Caki2 (cell line): Measurements from ENCODE around the gene PLK2. TPM values are rescaled to one million over a fixed set of nuclear protein-coding genes. Genes with fewer than 3 reads are reported as not detected.

Experiments
- DNase-seq: peaks from one replicate; pipeline ENCODE4 v3.0.0-alpha.2; 2015; ENCODE audit warnings: low read depth
- in situ Hi-C: cut with HindIII; loops from 2 replicates; pipeline ENCODE4 v1.10.0; 2016; ENCODE audit warnings: low sequenced_read_pairs, low pct_unique_long_range_greater_than_20kb, mixed read lengths
- total RNA-seq: library from RNA; depleted of rRNA; stranded (reverse); fragments of >200 nt; shearing (Covaris generic); gene quantifications from 2 replicates; pipeline ENCODE4 v1.2.3, GENCODE V29; 2014; ENCODE audit warnings: low replicate concordance; rRNA removed

Gene PLK2
- total RNA-seq, 1 experiment from 2014 or later = 701 TPM

DNA sequence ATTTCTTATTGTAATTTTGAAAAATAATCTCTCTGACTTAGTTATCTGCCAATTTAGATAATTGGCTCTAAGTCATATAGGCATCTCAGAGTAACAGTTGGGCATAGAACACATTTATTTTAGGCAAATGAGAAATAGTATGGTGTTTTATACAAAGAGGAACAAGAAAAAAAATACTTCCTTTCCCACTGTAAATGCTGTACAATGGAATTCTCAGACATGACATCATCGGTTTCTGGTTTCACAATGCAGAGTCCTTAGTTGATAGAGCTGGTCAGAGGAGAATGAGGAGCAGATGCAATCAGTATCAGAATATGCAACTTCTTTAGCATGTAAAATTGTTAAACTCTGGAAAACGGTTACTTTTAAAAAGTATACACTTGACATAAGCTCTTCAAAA lies 49.4 kb downstream of the PLK2 start:
- DNase-seq = peak; percentile 59
- in situ Hi-C loops = no loop called here

DNA sequence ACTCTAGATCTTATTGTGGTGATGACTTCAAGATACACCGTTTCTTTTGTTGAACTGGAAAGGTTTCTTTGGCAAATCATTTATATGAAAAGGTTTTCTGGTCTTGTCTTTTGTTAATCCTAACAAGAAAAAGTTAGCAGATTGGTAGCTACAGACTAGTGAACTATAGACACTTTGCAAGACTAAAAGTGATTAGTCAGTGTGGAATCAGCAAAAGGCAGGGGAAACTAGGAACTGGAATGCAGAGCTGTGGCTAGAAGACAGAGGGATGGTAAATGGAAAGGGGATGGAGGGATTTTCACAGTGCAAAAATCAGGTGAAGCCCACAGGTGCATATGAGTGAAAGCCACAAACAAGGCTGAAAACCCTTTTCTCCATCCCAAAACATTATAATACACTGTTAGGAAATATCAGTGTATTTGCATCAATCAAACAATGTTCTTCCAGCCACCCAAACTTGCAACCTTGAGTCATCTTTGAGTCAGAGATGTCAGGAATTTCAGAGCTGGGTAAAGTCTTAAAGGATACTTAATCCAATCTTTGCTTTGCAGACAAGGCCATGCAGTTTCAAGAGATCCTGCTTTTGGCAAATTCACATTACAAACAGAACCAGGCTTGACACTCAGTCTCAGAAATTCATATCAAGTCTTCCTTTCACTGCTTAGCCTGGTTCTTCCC lies 52.7 kb downstream of the PLK2 start:
- DNase-seq = peak; percentile 69
- in situ Hi-C loops = no loop called here

DNA sequence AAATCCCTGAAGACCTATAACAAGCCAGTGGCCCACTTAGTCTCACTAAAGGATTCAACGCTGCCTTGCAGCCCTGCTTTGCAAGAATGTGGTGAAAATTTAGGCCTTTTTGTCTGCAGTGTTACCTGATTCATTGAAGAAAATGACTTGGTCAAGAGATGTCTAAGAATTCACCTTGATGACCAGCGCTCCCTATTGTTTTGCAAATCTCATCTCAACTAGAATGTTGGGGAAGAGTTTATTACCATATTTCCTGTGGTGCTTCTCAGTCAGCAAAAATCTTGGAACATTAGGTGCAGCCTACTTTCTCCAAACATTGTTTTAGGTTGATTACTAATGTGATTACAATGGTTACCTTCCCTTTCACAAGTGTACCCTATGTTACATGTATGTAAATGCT lies 53.5 kb downstream of the PLK2 start:
- in situ Hi-C loops = no loop called here
- no peak for DNase-seq

DNA sequence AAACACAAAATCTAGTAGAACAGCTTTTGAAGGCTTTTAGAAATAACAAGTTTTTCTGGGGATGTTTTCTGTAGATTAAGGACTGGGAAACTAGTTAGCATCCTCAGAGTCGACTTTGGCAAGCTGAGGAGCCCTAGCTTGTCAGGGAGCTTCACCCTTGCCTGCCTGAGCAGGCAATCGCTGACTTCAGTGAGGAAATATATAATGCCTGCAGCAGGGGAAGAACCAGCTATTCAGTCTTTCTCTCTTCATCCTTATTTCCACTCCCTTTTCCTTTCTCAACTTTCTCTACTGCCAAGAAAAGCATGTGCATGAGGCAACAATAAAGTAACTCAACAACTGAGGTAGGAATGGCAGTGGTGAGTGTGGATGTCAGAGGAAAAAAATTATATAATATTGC lies 54.7 kb downstream of the PLK2 start:
- DNase-seq = no peak
- in situ Hi-C loops = no loop called here

DNA sequence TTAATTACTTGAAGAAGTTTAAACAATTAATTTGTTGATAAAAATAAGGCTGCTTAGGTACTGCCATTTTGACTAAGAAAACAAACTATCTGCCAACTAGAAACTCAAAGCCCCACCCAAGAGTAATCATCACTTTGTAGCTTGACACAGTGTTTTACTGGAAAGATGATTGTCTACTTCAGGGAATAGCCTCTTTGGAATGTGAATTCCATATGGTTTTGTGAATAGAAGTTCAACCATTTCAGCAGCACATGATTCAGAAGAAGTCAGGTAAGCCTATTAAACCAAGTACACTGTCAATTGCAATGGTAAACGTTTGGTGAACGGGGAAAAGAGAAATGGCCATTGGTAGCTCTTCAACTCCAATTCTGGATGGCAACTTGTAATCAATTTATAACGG lies 55.2 kb downstream of the PLK2 start:
- in situ Hi-C loops = no loop called here
- no peak for DNase-seq

Other genes with a start within 250 kb of the PLK2 start
- gene GAPT, start 31.3 kb upstream of the PLK2 start, total RNA-seq = not detected in 2 replicates
- not detected in 2 replicates for gene RAB3C, start 123.0 kb upstream of the PLK2 start, total RNA-seq